Parathyroid adenoma (tissue), 2 donors: ENCODE data around the gene PDRG1.

Experiments
- H2AFZ ChIP-seq: fragments of 300-600 bp; sonication (generic); one replicate; pipeline ENCODE4 v1.7.0; 2017; ENCODE audit warnings: antibody characterized with exemption, mild to moderate bottlenecking
- H3K27ac ChIP-seq: fragments of 300-600 bp; sonication (generic); one replicate; pipeline ENCODE4 v1.7.0; 2017
- H3K27me3 ChIP-seq: fragments of 300-600 bp; sonication (generic); one replicate; pipeline ENCODE4 v1.7.0; 2017; ENCODE audit warnings: low read length; ENCODE audit not compliant: control insufficient read depth, insufficient read depth
- H3K36me3 ChIP-seq: fragments of 300-600 bp; sonication (generic); one replicate; pipeline ENCODE4 v1.7.0; 2017; ENCODE audit warnings: low read length; ENCODE audit not compliant: control insufficient read depth, insufficient read depth
- H3K4me1 ChIP-seq: fragments of 300-600 bp; sonication (generic); one replicate; pipeline ENCODE4 v1.7.0; 2017; ENCODE audit warnings: control low read depth
- H3K4me2 ChIP-seq: fragments of 300-600 bp; sonication (generic); one replicate; pipeline ENCODE4 v1.7.0; 2017; ENCODE audit warnings: low read length
- H3K4me3 ChIP-seq: fragments of 300-600 bp; sonication (generic); one replicate; pipeline ENCODE4 v1.7.0; 2017; ENCODE audit warnings: low read depth, low read length
- H3K79me2 ChIP-seq: fragments of 300-600 bp; sonication (generic); one replicate; pipeline ENCODE4 v1.7.0; 2017; ENCODE audit warnings: control low read depth
- H3K9ac ChIP-seq: fragments of 300-600 bp; sonication (generic); one replicate; pipeline ENCODE4 v1.7.0; 2017; ENCODE audit warnings: mild to moderate bottlenecking
- H3K9me3 ChIP-seq: fragments of 300-600 bp; sonication (generic); one replicate; pipeline ENCODE4 v1.7.0; 2017; ENCODE audit warnings: low read length; ENCODE audit not compliant: control insufficient read depth
- CTCF ChIP-seq: fragments of 300-600 bp; sonication (generic); IDR thresholded peaks from one replicate; pipeline ENCODE4 v1.7.0; 2017; ENCODE audit warnings: antibody characterized with exemption, mild to moderate bottlenecking
- donor health status: primary hyperparathyroidism.

The PDRG1 gene

GRCh38 chr20:31987744-31988143 is 35.9 kb upstream of the PDRG1 start:
- no peaks in the 10 kb centered on the region for H3K4me1 ChIP-seq
- no peak overlapping the region for H3K27ac ChIP-seq

GRCh38 chr20:31984981-31985471 is 33.2 kb upstream of the PDRG1 start:
- Histone ChIP-seq H3K79me2 (peaks cover 35% of the 10 kb centered on the region), H3K9me3 (no peaks in the 10 kb centered on the region), H3K36me3 (no peaks in the 10 kb centered on the region), H3K27me3 (no peaks in the 10 kb centered on the region), H3K4me1 (no peaks in the 10 kb centered on the region), H3K9ac (no peak overlapping the region), H3K27ac (no peak overlapping the region), H2AFZ (no peak overlapping the region), H3K4me3 (no peak overlapping the region), H3K4me2 (no peak overlapping the region)
- no peak for TF ChIP-seq CTCF

More at GRCh38 chr20:31987744-31988143, 35.9 kb upstream of the PDRG1 start:
- Histone ChIP-seq H3K9ac (no peak overlapping the region), H3K4me3 (no peak overlapping the region), H3K36me3 (no peaks in the 10 kb centered on the region), H3K27me3 (no peaks in the 10 kb centered on the region), H3K79me2 (peaks cover 23% of the 10 kb centered on the region), H3K9me3 (no peaks in the 10 kb centered on the region), H3K4me2 (no peak overlapping the region), H2AFZ (no peak overlapping the region)
- TF ChIP-seq CTCF, result no peak

- no peak overlapping the region for H3K4me2 ChIP-seq
- H3K27me3 ChIP-seq, result no peaks in the 10 kb centered on the region
- no peak overlapping the region for H3K27ac ChIP-seq
- H3K79me2 ChIP-seq, result peaks cover 42% of the 10 kb centered on the region
- H3K4me1 ChIP-seq, result no peaks in the 10 kb centered on the region
- no peak for TF ChIP-seq CTCF
- no peak overlapping the region for H3K4me3 ChIP-seq
- H2AFZ ChIP-seq, result no peak overlapping the region
- H3K9ac ChIP-seq, result no peak overlapping the region
- no peaks in the 10 kb centered on the region for H3K9me3 ChIP-seq
- H3K36me3 ChIP-seq, result no peaks in the 10 kb centered on the region
Measured at GRCh38 chr20:31981784-31982183, 29.9 kb upstream of the PDRG1 start.

GRCh38 chr20:31979713-31980426 is 28.0 kb upstream of the PDRG1 start:
- Histone ChIP-seq H3K9ac (no peak overlapping the region), H3K36me3 (no peaks in the 10 kb centered on the region), H2AFZ (no peak overlapping the region), H3K79me2 (peaks cover 40% of the 10 kb centered on the region), H3K27ac (no peak overlapping the region), H3K4me1 (no peaks in the 10 kb centered on the region), H3K4me3 (no peak overlapping the region), H3K4me2 (no peak overlapping the region), H3K27me3 (no peaks in the 10 kb centered on the region), H3K9me3 (no peaks in the 10 kb centered on the region)
- no peak for TF ChIP-seq CTCF

- no peaks in the 10 kb centered on the region for H3K4me1 ChIP-seq
- no peak overlapping the region for H3K4me3 ChIP-seq
- no peaks in the 10 kb centered on the region for H3K9me3 ChIP-seq
- H3K36me3 ChIP-seq, result no peaks in the 10 kb centered on the region
- H3K9ac ChIP-seq, result no peak overlapping the region
- no peaks in the 10 kb centered on the region for H3K27me3 ChIP-seq
- H3K27ac ChIP-seq, result no peak overlapping the region
- TF ChIP-seq CTCF, result no peak
- H2AFZ ChIP-seq, result no peak overlapping the region
- H3K4me2 ChIP-seq, result no peak overlapping the region
- H3K79me2 ChIP-seq, result peaks cover 37% of the 10 kb centered on the region
Measured at GRCh38 chr20:31977080-31977479, 25.2 kb upstream of the PDRG1 start.
